Fibroblast of peridontal ligament (primary cell): ENCODE data around the gene IGF2BP1.

Experiments
- DNase-seq: peaks from one replicate; pipeline ENCODE4 v3.0.0-alpha.2; 2010; ENCODE audit errors: extremely low read depth

The IGF2BP1 gene

DNA sequence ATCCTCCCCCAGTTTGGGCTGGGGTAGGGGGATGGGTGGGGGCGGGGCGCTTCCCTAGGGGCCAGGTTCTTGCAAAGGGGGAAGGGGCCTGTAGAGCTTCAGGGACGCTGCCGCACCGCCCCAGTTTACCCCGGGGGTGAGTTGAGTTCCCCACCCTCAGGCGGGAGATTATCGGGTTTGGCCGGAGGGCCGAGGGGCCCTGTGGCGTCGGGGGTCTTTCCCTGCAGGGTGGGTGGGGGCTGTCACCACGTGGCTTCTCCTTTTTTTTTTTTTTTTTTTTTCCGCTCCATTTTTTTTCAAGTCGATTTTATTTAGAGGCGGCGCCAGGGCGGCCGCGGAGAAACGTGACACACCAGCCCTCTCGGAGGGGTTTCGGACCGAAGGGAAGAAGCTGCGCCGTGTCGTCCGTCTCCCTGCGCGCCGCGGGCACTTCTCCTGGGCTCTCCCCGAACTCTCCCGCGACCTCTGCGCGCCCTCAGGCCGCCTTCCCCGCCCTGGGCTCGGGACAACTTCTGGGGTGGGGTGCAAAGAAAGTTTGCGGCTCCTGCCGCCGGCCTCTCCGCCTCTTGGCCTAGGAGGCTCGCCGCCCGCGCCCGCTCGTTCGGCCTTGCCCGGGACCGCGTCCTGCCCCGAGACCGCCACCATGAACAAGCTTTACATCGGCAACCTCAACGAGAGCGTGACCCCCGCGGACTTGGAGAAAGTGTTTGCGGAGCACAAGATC lies at the start of gene IGF2BP1:
Gene IGF2BP1, plus strand, starts transcription at position 283 of the 724 bp plus-strand sequence. Its CDS starts 361 bp downstream, at position 644.
- no peak for DNase-seq

DNA sequence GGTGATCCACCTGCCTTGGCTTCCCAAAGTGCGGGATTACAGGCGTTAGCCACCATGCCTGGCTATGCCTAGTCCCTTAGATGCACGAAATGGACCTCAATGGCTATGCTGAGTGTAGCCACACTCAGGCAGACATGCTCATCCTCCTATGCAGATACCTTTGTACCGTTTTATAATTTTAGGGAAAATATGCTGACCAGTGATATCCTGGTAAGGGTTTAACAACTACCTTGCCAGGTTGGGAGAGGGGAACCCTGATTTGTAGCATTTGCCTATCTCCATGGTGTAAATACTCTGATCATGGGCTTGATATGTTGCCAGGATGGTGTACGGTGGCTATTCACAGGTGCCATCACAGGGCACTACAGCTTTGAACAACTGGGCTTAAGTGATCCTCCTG lies 45.6 kb upstream of the IGF2BP1 start:
- no peak for DNase-seq

DNA sequence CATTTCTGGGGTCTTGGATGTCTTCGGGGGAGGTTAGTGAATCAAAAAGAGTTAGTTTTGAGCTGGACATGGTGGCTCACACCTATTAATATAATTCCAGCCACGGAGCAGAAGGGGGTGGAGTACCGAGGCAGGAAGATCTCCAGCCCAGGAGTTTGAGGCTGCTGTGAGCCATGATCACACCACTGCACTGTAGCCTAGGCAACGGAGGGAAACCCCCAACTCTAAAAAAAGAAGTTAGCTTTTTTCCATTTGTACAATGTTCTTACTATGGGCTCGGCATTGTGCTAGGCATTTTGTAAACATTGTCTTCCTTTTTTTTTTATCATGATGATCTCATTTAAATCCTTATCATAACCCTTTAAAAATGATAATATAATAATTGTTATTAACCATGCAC lies 44.3 kb upstream of the IGF2BP1 start:
- no peak for DNase-seq

DNA sequence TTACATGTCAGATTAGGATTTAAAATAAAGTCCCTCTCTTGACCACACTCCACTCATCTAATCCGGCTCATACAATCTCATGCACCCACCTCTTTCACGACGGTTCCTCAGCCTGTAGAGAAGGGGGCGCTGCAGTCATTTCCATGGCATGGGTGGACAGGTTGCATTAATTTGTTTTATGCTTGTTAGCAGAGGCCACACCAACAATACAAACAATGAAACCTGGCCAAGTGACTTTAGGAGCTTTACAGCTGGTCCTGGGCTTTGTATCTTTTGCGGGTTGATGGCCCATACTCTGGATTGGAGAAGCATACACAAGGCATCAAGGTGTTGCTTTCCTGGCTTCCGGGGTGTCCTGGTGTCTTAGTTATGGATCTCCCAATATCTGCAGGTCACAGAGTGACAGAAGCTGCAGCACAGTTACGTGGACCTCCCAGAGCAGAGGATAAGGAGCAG lies 42.9 kb upstream of the IGF2BP1 start:
- DNase-seq, result peak; percentile 36

DNA sequence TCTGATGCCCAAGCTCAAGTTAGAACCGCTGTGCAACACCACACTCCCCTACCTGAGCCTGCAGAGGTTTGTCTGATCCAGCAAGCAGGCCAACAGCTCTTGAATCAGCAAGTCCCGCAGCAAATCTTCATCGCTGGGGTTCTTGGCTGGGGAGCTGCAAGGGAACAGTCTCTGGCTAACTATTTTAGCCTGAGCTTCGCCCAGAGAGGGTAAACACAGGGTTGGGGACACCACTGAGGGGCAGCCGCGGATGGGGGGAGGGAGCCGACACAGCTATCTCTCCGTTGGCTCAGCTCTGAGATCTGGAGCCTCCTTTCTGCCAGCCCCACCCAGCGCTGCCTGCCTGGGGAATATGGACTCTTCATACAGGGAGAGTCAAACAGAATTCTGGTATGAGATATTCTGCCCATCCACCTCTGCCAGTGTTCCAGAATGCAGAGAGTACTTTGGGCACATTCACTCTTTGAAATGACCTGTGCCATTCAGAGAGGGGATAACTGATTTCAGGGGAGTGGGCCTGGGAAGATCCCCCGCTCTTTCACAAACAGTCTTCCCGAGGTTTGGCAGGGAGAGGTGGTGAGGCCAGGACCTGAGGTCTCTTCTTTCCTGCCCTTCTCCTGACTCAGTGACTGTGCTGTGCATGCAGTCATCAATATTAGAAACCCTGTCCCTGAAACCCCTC lies 36.2 kb upstream of the IGF2BP1 start:
- DNase-seq, result no peak

DNA sequence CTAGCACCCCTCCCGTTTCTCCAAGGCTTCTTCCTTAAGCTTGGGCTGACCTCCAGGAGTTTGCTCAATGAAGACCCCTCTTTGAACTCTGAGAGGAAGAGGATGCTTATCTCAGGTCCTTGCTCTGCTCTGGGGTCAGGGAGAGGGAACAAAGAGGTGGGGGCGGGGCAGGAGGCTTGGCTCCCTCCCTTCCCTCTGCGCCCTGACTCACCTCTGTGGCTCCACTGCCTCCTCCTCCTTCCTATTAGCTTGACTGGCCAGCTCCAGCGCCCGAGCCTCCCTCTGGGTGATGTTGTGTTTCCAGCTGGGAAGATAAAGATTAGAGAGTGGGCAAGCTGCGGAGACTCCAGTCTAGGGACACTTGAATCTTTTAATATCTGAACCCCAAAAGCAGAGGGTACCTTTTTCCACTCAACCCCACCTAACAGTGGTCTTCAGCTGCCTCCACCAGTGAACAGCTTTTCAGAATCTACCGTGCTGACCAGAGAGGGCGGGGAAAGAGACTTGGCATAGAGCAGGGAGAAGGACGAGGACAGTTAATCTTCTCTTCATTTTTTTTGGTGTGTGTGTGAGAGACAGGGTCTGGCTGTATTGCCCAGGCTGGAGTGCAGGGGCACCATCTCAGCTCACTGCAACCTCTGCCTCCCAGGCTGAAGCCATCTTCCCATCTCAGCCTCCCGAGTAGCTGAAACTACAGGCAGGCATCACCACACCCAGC lies 35.5 kb upstream of the IGF2BP1 start:
- DNase-seq, result peak; percentile 34

DNA sequence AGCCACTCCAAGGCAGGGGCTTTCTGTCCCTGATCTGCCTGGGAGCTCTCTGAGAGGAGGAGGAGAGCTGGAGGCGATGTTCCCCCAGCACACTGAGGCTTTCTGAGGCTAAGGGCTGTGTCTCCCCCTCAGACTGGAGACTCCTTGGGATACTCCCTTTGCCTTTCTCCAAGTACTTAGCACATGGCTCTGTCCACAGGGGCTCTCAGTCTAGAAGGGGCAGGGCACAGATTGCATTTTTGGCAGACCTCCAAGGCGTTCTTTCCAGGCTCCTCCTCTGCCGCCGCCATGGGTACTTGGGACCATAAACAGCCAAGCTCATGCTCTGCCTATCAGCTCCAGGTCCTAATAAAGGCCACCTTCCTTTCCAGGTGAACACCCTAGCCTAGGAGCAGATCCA lies 27.0 kb upstream of the IGF2BP1 start:
- DNase-seq, result peak; percentile 26

DNA sequence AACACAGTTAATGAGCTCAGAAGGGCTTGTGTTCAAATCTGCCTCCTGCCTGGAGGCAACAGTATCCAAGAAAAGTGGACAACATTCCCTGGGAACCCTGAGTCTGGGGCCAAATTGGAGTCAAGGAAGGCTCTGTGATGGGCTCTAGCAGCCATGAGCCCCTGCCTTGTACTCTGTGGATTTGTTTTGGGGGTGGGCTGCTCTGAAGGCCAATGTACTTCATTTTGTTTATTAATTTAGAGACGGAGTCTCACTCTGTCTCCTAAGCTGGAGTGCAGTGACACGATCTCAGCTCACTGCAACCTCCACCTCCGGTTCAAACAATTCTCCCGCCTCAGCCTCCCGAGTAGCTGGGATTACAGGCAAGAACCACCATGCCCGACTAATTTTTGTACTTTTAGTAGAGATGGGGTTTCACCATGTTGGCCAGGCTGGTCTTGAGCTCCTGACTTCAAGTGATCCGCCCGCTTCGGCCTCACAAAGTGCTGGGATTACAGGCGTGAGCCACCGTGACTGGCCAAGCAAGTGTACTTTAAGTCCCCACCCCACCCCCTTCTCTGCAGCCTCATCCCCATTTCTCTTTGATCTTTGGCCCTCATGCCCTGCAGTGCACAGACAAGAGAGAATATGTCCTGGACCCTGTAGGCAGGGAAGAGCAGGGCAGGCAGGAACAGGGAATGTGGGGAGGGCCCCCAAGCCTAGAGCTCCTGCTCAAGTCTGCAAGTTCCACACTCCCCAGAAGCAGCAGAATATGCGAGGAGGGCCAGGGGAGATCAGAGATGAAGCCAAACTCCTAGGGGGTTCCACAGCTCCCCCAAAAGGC lies 26.1 kb upstream of the IGF2BP1 start:
- DNase-seq, result no peak

DNA sequence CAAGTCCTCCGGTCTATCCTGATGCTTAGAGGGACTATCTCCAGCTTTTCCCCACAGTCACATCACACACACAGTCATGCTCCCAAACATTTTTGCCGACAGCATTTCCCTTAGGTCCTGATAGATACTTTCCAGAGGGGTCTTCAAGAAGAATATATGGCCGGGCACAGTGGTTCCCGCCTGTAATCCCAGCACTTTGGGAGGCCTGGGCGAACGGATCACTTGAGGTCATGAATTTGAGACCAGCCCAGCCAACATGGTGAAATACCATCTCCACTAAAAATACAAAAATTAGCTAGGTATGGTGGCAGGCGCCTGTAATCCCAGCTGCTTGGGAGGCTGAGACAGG lies 24.5 kb upstream of the IGF2BP1 start:
- no peak for DNase-seq

DNA sequence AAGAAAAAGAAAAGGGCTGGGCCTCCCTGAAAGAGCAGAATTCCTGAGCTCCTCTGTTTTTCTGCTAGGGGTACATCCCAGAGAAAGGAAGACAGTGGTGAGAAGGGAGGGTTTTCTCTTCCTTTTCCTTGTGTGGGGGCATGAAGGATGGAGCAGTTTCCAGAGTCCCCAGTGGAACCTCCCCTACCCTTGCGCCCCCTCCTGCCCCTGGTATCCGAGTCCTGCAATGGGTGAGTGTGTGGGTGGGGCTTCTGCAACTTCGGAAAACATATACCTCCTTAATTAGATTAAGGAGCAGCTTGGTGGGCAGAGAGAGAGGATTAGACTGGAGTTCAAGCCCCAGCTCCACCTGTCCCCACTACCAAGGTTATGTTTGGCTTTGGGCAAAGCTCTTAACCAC lies 23.4 kb upstream of the IGF2BP1 start:
- DNase-seq, result no peak

DNA sequence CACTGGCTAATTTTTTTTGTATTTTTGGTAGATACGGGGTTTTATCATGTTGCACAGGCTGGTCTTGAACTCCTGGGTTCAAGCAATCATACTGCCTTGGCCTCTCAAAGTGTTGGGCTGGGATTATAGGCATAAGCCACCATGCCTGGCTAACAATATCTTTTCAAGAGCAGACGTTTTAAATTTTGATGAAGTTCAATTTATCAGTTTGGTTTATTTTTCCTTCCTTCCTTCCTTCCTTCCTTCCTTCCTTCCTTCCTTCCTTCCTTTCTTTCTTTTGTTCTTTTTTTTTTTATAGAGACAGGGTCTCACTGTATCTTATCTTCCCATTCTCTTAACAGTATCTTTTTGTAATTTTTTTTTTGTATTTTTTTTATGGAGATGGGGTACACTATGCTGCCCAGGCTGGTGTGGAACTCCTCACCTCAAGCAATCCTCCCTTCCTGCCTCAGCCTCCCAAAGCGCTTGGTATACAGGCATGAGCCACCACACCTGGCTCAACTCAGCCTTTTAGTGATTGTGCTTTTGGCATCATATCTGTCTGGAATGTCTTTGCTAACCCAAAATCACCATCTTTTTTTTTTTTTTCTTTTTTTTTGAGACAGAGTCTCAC lies 15.2 kb upstream of the IGF2BP1 start:
- DNase-seq, result no peak

DNA sequence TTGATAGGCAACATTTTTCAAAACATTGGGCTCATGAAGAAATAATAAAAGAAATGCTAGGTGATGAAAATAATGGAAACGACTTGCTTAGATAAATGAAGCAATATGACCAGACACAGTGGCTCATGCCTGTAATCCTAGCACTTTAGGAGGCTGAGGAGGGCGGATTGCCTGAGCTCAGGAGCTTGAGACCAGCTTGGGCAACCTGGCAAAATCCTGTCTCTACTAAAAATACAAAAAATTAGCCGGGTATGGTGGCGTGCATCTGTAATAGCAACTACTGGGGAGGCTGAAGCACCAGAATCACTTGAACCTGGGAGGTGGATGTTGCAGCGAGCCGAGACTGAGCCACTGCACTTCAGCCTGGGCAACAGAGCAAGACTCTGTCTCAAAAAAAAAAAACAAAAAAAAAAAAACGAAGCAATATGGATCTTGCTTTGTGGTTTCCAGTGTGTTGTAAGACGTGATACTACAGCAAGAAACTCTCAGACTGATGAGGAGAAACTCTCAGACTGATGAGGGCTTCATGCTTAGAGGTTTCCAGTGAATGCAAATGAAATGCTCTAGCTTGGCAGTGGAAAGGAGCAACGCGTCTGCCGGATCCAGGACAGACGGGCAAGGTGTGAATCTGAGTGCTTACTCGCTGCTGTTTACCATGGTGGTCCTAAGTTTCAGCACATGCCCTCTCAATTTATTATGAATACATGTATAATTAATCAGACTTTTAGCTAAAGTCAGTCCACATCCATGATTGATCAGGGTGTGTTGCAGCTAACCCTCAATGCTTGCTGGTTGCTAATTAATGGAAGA lies 11.5 kb upstream of the IGF2BP1 start:
- no peak for DNase-seq

DNA sequence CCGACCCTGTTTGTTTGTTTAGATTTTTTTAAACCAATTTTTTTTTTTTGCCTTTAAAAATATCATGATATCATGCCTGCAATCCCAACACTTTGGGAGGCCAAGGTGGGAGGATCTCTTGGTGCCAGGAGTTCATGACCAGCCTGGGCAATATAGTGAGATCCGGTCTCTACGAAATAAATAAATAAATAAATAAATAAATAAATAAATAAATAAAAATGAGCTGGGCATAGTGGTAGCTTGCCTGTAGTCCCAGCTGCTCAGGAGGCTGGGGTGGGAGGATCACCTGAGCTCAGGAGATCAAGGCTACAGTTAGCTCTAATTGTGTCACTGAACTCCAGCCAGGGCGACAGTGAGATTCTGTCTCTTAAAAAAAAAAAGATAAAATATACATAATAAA lies 8.1 kb upstream of the IGF2BP1 start:
- no peak for DNase-seq

DNA sequence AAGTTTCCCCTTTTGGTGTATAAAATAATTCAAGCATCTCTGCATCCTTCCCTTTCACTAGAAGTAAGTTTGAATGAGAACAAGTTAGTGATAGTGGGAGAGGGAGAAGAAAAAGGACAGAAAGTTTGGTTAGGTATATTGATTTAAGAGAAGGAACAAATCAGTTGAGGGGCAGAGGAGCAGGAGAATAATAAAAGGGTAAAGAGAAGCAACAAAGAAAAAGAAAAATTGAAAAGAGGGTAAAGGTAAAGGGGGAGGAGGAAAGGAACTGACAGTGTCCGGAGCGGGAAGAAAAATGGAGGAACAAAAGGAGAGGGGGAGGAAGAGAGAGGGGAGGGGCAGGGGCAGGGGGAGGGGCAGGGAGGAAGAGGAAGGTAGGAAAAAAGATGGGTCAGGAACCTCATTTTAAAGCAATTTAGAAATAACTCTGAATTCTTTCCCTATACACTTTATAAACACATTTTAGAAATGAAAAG lies 6.3 kb upstream of the IGF2BP1 start:
- DNase-seq, result no peak

DNA sequence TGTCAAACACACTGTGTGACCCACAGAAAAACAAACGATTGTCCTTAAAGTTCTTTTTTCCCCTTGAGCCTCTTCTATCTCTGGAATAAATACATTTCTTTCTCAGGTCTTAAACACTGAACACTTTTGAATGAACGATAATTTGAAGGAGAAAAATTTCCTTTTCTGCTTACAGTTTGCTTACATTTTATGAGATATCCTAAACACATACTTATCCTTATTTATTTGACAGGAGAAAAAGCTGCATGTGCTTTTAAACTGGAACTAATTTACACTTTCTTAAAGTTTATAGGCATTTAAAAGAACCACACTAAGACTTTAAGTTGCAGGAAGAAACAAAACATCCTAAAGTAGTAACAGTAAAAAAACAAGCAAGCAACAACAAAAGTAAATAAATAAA lies 4.7 kb upstream of the IGF2BP1 start:
- DNase-seq, result no peak

DNA sequence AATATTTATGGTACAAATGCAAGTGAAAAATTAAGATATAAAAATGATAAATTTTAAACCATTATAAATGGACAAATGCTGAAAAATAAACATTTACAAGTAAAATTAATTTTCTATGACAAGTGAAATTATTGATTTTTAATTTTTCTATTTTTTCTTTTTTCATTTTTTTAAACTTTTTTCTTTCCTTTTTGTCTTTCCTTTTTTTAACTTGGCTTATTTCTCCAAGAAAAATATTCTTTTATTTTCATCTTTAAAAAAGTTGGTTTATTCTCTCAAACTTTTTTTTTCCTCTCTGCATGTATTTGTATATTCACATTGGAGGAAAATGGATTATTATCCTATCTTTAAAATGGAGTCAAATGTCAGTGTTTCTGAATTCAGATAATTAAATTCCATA lies 3.9 kb upstream of the IGF2BP1 start:
- DNase-seq, result no peak

DNA sequence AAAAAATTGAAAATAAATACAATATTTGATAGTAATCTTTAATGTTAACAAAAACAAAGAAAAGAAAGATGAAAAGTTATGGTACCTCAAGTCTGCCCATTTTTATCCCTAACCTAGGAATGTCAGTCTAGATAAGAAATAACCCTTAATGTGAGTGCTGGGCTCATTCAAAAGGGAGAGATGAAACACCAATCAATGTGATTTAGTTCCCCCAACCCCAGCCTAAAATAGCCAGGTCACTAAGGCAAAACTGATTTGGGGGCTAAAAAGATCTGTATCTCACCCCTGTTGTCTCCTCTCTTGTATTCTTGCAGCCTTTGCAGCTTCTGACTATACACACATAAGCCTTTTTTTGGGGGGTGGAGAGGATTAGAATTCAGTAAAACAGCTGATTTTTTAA lies 3.2 kb upstream of the IGF2BP1 start:
- DNase-seq, result no peak

DNA sequence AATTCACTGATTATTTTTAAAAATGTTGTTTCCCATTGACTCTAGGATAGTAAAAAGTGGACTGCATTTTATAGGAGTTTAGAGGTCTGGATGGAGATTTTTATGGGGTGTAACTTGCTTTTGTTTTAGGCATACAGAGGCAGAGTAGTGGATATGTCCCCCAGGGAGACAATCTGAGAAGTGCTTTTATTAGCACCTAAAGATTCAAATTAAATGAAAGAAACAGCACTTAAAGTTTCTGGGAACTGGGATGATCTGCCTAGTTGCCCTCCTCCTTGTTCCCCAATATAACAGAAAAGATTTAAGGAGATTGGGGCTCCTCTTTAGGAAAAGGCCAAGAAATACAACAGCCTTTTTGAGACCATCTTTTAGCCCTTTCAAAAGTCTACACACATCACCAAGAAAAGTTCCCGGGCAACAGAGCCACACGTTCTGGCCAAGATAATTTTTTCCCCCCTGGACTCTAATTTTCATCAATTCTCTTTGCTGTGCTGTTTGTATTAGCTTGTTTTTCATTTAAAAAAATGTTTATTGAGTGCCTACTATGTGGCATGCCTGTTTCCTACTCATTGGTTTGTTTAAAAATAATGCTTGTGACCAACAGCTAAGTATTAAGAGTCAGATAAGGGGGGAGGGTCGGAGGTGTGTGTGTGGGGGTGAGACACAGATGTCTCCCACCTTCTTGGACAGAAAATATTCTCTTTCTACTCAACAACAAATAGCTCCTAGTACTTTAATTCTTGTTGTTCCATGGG lies 2.5 kb upstream of the IGF2BP1 start:
- DNase-seq, result no peak

DNA sequence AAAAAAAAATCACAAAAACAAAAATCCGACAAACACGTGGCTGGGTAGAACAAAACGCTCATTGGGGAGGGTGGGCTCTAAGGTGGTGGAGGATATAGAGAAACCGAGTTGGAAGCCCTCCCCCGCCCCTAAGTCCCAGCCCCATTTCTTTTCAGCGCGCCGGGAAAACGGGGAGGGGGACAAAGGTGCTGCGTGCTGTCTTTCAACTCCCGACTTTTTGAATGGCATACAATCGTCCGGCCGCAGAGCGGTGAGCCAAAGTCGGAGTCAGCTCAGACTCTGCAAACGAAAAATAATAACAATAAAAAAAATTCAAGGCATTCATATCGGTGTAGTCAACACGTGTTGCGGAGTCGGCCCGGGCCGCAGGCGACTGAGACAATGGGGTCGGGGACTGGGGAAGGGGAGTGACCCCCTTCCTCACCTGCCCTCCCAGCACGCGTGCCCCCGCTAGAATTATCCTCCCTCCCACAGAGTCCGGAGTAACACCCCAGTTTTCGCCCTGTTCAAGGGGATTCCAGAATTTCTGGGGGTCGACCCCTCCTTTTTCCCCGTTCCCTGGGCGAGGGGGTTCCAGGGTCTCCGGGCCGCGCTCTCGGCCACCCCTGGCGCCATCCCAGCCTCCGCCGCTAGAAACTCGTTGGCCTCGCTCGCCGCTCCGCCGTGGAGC lies 1.7 kb upstream of the IGF2BP1 start:
- DNase-seq, result no peak
